ENCODE results near the gene STARD9.
A peak's percentile ranks its signal among the peaks of the same experiment; 100 is the strongest.

The STARD9 gene

GRCh38 chr15:42582569-42583375 lies 7.4 kb downstream of the STARD9 start:
- H3K9me3 ChIP-seq (ENCODE audit: insufficient read depth, low read depth, low read length) = no peaks in the 10 kb centered on the region
- WGBS (ENCODE audit: extremely low coverage, insufficient coverage, insufficient read length) = no CpG with 5 or more reads among the region's 8 CpGs

GRCh38 chr15:42584031-42584765 lies 8.8 kb downstream of the STARD9 start:
- H3K79me2 ChIP-seq (ENCODE audit: control insufficient read depth, insufficient read depth, low read length, poor library complexity) = no peaks in the 10 kb centered on the region
- no peak overlapping the region for H3K4me2 ChIP-seq (ENCODE audit: low read length)
- no peak overlapping the region for H2BK5ac ChIP-seq (ENCODE audit: low read depth, low read length, poor library complexity)
- no peak overlapping the region for H3K9ac ChIP-seq (ENCODE audit: low read length)
- no peak overlapping the region for H2BK12ac ChIP-seq (ENCODE audit: low read length)
- H2AK5ac ChIP-seq (ENCODE audit: low read length) = no peak overlapping the region
- H3K79me1 ChIP-seq (ENCODE audit: low read length) = no peaks in the 10 kb centered on the region
- no peak overlapping the region for H3K4me3 ChIP-seq (ENCODE audit: low read depth, low read length)
- H3K4me1 ChIP-seq (ENCODE audit: control insufficient read depth in 1 of 2, insufficient read depth in 2 of 2, low read length in 2 of 2) = peaks cover 0 to 3% of the 10 kb centered on the region in 2 experiments
- H3K18ac ChIP-seq (ENCODE audit: low read length) = no peak overlapping the region
- no peak overlapping the region for H3K27ac ChIP-seq (ENCODE audit: low read depth, low read length)
- H3K4ac ChIP-seq (ENCODE audit: low read depth, low read length) = no peak overlapping the region
- H3K9me3 ChIP-seq (ENCODE audit: insufficient read depth, low read depth, low read length) = no peaks in the 10 kb centered on the region
- no peak overlapping the region for H2BK120ac ChIP-seq (ENCODE audit: insufficient read depth, low read length, poor library complexity)
- H4K12ac ChIP-seq (ENCODE audit: low read depth, low read length) = no peak overlapping the region
- no CpG with 5 or more reads among the region's 4 CpGs for WGBS (ENCODE audit: extremely low coverage, insufficient coverage, insufficient read length)
- no peak overlapping the region for H3K23ac ChIP-seq (ENCODE audit: low read length)
- H2AFZ ChIP-seq (ENCODE audit: insufficient read depth, low read length, poor library complexity) = no peak overlapping the region
- no peak overlapping the region for H4K91ac ChIP-seq (ENCODE audit: low read depth, low read length)
- H3K27me3 ChIP-seq (ENCODE audit: insufficient read depth, low read length) = no peaks in the 10 kb centered on the region
- H4K8ac ChIP-seq (ENCODE audit: low read depth, low read length) = no peak overlapping the region
- no peak overlapping the region for H3K14ac ChIP-seq (ENCODE audit: low read length)
- H3K36me3 ChIP-seq (ENCODE audit: control insufficient read depth in 1 of 2, insufficient read depth in 2 of 2, low read length in 2 of 2) = no peaks in the 10 kb centered on the region
- DNase-seq = no peak

More at GRCh38 chr15:42582569-42583375, 7.4 kb downstream of the STARD9 start:
- Histone ChIP-seq H3K4me2 (ENCODE audit: low read length) (no peak overlapping the region), H2BK120ac (ENCODE audit: insufficient read depth, low read length, poor library complexity) (no peak overlapping the region), H3K79me2 (ENCODE audit: control insufficient read depth, insufficient read depth, low read length, poor library complexity) (no peaks in the 10 kb centered on the region), H4K91ac (ENCODE audit: low read depth, low read length) (no peak overlapping the region), H3K4ac (ENCODE audit: low read depth, low read length) (no peak overlapping the region), H3K27me3 (ENCODE audit: insufficient read depth, low read length) (peaks cover 2% of the 10 kb centered on the region), H2BK5ac (ENCODE audit: low read depth, low read length, poor library complexity) (no peak overlapping the region), H4K12ac (ENCODE audit: low read depth, low read length) (no peak overlapping the region), H3K4me3 (ENCODE audit: low read depth, low read length) (no peak overlapping the region), H3K4me1 (ENCODE audit: control insufficient read depth in 1 of 2, insufficient read depth in 2 of 2, low read length in 2 of 2) (peaks cover 0 to 3% of the 10 kb centered on the region in 2 experiments), H2BK12ac (ENCODE audit: low read length) (no peak overlapping the region), H2AK5ac (ENCODE audit: low read length) (no peak overlapping the region), H3K79me1 (ENCODE audit: low read length) (no peaks in the 10 kb centered on the region), H3K14ac (ENCODE audit: low read length) (no peak overlapping the region), H4K8ac (ENCODE audit: low read depth, low read length) (no peak overlapping the region), H3K36me3 (ENCODE audit: control insufficient read depth in 1 of 2, insufficient read depth in 2 of 2, low read length in 2 of 2) (no peaks in the 10 kb centered on the region), H3K27ac (ENCODE audit: low read depth, low read length) (no peak overlapping the region), H2AFZ (ENCODE audit: insufficient read depth, low read length, poor library complexity) (no peak overlapping the region), H3K9ac (ENCODE audit: low read length) (no peak overlapping the region), H3K23ac (ENCODE audit: low read length) (no peak overlapping the region), H3K18ac (ENCODE audit: low read length) (no peak overlapping the region)
- DNase-seq = no peak

DNA sequence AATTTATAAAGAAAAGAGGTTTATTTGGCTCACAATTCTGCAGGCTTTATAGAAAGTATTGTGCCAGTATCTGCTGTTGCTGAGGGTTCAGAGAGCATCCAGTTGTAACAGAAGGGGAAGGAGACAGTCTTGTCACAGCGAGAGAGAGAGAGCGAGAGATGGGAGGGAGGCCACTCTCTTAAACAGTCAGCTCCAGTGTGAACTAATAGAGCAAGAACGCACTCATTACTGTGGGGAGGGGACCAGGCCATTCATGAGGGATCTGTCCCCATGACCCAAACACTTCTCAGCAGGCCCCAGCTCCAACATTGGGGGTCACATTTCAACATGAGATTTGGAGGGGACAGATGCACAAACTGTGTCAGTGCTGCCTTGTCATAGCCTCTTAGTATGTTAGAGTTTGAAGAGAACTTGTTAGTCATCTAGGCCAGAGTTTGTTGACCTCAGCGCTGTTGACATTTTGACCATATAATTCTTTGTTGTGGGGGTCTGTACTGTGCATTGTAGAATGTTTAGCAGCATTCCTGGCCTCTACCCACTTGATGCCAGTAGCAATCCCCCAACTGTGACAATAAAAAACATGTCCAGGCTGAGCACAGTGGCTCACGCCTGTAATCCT lies 15.3 kb downstream of the STARD9 start:
- Histone ChIP-seq H4K8ac (ENCODE audit: low read depth, low read length) (no peak overlapping the region), H3K14ac (ENCODE audit: low read length) (no peak overlapping the region), H3K9ac (ENCODE audit: low read length) (no peak overlapping the region), H2AFZ (ENCODE audit: insufficient read depth, low read length, poor library complexity) (no peak overlapping the region), H3K4me1 (ENCODE audit: control insufficient read depth in 1 of 2, insufficient read depth in 2 of 2, low read length in 2 of 2) (no peaks in the 10 kb centered on the region), H3K23ac (ENCODE audit: low read length) (no peak overlapping the region), H3K4me2 (ENCODE audit: low read length) (no peak overlapping the region), H3K36me3 (ENCODE audit: control insufficient read depth in 1 of 2, insufficient read depth in 2 of 2, low read length in 2 of 2) (no peaks in the 10 kb centered on the region), H3K18ac (ENCODE audit: low read length) (no peak overlapping the region), H3K27ac (ENCODE audit: low read depth, low read length) (no peak overlapping the region), H2BK12ac (ENCODE audit: low read length) (no peak overlapping the region), H2BK5ac (ENCODE audit: low read depth, low read length, poor library complexity) (no peak overlapping the region), H4K12ac (ENCODE audit: low read depth, low read length) (no peak overlapping the region), H3K27me3 (ENCODE audit: insufficient read depth, low read length) (no peaks in the 10 kb centered on the region), H3K79me1 (ENCODE audit: low read length) (no peaks in the 10 kb centered on the region), H3K4ac (ENCODE audit: low read depth, low read length) (no peak overlapping the region), H3K9me3 (ENCODE audit: insufficient read depth, low read depth, low read length) (no peaks in the 10 kb centered on the region), H3K4me3 (ENCODE audit: low read depth, low read length) (no peak overlapping the region), H4K91ac (ENCODE audit: low read depth, low read length) (no peak overlapping the region), H2AK5ac (ENCODE audit: low read length) (no peak overlapping the region), H2BK120ac (ENCODE audit: insufficient read depth, low read length, poor library complexity) (no peak overlapping the region), H3K79me2 (ENCODE audit: control insufficient read depth, insufficient read depth, low read length, poor library complexity) (no peaks in the 10 kb centered on the region)
- DNase-seq = no peak
- no CpG with 5 or more reads among the region's 5 CpGs for WGBS (ENCODE audit: extremely low coverage, insufficient coverage, insufficient read length)

GRCh38 chr15:42591238-42591934 lies 16.0 kb downstream of the STARD9 start:
- Histone ChIP-seq H3K79me1 (ENCODE audit: low read length) (no peaks in the 10 kb centered on the region), H2BK12ac (ENCODE audit: low read length) (no peak overlapping the region), H3K79me2 (ENCODE audit: control insufficient read depth, insufficient read depth, low read length, poor library complexity) (no peaks in the 10 kb centered on the region), H3K18ac (ENCODE audit: low read length) (no peak overlapping the region), H2AFZ (ENCODE audit: insufficient read depth, low read length, poor library complexity) (no peak overlapping the region), H3K4me3 (ENCODE audit: low read depth, low read length) (no peak overlapping the region), H2BK120ac (ENCODE audit: insufficient read depth, low read length, poor library complexity) (no peak overlapping the region), H3K4ac (ENCODE audit: low read depth, low read length) (no peak overlapping the region), H3K9ac (ENCODE audit: low read length) (no peak overlapping the region), H2AK5ac (ENCODE audit: low read length) (no peak overlapping the region), H3K27ac (ENCODE audit: low read depth, low read length) (no peak overlapping the region), H3K9me3 (ENCODE audit: insufficient read depth, low read depth, low read length) (no peaks in the 10 kb centered on the region), H3K4me1 (ENCODE audit: control insufficient read depth in 1 of 2, insufficient read depth in 2 of 2, low read length in 2 of 2) (no peaks in the 10 kb centered on the region), H3K14ac (ENCODE audit: low read length) (no peak overlapping the region), H4K91ac (ENCODE audit: low read depth, low read length) (no peak overlapping the region), H3K4me2 (ENCODE audit: low read length) (no peak overlapping the region), H3K27me3 (ENCODE audit: insufficient read depth, low read length) (no peaks in the 10 kb centered on the region), H4K8ac (ENCODE audit: low read depth, low read length) (no peak overlapping the region), H2BK5ac (ENCODE audit: low read depth, low read length, poor library complexity) (no peak overlapping the region), H3K36me3 (ENCODE audit: control insufficient read depth in 1 of 2, insufficient read depth in 2 of 2, low read length in 2 of 2) (no peaks in the 10 kb centered on the region), H4K12ac (ENCODE audit: low read depth, low read length) (no peak overlapping the region), H3K23ac (ENCODE audit: low read length) (no peak overlapping the region)
- WGBS (ENCODE audit: extremely low coverage, insufficient coverage, insufficient read length) = no CpG with 5 or more reads among the region's 10 CpGs
- peak in 1 of 2 donors; percentile 33 for DNase-seq
